ENCODE results near the gene ARL14EP.

ARL14EP gene

DNA sequence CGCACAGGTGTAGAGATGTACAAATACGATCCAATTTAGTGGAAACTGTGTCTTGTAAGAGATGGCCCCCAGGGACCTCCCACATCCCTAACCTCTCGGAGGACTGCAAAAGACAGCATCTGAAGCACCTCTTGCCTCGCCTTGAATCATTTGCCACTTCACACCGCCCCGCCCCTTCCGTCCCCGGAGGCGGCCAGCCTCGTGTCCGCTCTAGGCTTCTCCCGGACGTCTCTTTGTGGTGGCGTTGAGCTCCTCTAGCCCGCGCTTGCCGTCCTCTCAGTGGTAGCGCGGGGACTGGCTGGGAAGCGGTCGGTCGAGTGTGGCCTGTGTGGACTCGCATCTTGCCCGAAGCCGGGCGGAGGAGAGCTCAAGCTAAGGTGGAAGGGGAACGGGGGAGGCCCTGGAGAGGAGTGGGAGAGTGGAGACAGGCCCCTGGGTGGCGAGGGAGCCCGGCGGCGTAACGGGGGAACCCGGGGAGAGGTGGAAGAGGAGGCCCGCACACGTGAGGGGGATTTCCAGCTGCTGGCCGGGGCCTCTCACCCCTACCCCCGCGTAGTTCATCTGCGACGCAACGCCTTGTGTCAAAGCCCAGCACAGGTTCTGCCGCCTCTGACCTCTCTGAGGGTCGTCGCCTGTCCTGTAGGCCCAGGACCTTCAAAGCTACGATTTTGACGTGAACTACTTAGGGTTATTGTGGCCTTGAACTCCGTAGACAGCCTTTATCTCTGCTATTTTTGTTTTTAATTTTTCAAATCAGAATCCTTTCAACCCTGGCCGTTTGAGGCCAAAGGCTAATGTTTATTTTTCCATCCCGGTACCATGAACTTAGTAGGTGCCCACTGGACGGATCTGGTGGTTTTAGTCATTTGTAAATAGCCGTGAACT is at the start of gene ARL14EP:
Gene ARL14EP, plus strand, starts transcription at position 279 of the 885 bp plus-strand sequence. CDS start 7,845 bp downstream, outside the sequence.
- peak; percentile 93 for DNase-seq

DNA sequence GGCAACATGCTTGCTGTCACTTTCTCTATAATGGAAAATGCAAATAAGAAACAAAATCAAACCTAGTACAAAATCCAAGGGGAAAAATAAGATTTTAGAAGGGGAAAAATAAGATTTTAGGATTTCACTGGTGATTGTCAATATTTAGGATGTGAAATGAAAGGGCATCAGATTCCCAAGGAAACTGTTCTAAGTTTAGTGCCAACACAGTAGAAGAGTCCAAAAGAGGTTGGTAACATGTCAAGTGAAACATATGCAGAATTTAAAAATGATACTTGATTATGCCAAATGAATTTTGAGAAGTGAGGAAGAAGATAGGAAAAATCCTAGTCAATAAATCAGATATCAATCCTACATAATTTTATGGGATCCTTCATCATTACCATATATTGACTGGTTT is 45.7 kb upstream of the ARL14EP start:
- no peak for DNase-seq

DNA sequence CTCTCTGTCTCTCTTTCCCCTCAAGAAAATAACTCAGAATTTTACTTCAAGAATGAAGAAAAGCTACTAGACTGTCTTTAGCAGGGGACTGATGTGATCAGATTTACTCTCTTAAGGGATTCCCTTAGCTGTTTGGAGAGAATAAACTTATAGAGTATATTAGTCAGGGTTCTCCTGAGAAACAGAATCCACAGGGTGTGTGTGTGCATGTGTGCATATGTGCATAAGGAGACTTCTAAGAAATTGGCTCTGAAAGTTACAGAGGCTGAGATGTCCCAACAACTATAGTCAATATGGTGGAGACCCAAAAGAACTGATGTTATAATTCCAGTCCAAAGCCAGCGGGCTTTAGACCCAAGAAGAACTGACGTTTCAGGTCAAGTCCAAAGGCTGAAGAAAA is 43.1 kb upstream of the ARL14EP start:
- no peak for DNase-seq

DNA sequence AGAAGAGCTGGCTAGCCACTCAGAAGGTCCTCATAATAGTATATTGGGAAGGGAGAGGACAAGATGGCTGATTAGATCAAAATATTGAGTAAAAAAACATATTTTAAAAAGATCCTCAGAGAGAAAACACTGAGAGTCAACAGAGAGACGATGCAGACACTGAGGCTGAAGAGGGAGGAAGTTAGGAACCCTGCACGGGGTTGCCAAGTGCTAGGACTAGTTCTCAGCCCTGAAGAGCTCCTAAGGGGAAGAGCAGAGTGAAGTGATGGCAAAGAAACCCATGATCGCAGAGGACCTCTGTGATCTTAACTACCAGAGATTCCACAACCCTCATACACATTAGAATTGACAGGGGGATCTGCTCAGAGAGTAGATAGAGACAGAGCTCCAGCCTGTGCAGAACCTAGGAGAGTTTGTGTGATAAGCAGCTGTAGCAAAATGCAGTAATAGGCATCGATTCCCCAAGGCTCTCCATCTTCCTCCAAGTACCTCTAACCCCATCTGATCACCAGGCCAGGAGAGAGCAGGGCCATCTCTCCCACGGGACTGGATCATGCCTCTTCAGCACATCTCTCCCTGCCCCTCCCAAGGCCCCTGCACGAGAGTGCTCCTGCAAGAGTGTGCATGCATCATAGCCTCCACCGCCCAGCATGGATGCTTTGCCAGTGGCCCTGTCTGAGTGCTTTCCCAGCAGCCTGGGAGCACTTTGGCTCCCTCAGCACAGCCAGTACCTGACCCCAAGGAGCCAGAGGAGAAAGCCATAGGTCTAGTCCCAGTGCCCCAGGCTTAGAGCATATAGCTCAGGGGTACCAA is 41.2 kb upstream of the ARL14EP start:
- DNase-seq, result no peak

DNA sequence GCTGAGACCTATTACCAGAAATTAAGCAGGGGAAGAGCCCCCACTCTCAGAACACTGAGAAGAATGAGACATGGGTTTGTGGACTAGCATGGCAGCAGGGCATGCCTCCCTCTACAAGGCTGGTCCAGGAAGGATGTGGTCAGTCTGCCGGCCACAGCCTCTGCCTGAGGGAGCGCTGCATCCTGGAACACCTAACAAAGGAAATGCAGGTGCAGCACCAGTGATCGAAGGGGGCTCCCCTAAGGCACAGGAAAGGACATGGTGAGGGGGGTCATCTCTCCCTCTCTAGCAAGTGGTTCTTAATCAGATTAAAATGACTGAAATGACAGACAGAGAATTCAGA is 40.6 kb upstream of the ARL14EP start:
- no peak for DNase-seq

DNA sequence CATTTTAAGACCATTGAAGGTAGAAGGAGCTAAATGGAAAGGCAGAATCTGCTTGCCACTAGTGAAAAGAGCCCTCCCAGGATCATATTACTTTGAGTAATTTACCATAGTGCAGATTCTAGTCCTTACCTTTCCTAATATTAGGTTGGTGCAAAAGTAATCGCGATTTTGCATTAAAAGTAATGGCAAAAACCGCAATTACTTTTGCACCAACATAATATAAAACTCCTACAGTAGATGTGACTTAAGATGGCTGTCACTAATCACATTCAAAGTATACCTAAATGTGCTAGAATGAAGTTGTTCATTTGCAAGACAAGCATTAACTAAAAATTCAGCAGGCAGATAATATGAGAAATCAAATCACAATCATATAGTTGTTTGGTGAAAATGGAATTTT is 38.1 kb upstream of the ARL14EP start:
- no peak for DNase-seq

DNA sequence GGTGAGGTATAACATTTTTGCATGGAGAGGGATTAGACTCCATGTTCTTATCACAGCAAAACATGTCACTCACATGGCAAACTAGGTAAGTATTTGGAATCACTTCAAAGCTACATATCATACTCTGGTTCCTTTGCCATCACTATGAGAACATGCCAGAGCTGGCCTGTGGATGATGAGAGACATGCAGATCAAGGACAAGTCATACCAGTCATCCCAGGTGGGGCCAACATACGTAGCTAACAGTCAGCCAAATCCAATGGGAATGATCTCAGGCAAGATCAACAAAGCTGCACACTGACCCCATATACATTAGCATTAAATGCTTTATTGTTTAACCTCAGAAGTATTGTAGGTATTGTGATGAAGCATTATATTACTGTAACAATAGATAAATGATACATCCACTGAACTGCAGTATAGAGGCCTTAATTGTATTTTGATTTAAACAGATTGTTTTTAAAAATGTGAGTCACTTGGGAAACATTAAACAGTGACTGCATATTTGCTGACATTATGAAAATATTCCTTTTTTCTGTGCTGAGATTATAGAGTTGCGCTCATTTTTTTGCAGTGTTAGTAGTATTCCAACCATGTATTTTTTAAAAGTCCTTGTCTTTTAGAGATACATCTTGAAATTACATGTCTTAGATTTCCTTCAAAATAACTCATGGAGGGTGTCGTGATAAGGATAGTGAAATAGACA is 37.3 kb upstream of the ARL14EP start:
- no peak for DNase-seq

DNA sequence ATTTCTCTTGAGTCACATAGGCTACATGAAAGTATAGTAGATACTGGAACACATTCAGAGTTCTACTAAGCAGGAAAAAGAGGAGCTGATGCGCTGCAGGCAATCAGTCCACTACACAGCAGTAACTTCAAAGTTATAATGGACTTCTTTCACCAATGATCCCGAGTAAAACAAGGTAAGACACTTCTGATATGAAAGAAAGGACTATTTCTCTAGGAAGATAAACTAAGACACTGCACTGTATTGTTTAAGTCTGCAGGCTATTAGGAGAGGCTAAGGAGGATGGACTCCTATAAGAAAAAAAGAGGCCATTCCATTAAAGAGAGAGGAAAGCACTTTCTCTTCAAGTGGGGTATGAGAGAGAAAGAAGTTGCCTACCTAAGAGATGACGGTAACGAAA is 31.6 kb upstream of the ARL14EP start:
- DNase-seq, result no peak

DNA sequence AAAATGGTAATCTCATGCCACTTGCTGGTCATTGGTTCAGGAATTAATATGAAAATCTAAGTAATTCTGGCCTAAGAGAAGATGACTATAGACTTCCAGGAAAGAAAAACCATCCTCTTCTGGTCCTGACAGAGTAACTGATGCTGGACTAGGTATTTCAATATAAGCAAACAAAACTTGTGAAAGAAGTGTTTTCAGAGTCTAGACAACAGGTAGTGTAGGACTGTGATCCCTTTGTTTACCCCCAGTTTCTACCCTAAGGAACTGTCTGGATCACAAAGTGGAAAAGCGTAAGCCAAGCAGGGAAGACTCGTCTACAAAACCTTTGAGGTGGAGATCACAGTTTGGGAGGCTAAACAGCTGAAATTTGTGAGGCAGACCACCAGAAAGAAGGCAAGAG is 30.4 kb upstream of the ARL14EP start:
- DNase-seq, result no peak

DNA sequence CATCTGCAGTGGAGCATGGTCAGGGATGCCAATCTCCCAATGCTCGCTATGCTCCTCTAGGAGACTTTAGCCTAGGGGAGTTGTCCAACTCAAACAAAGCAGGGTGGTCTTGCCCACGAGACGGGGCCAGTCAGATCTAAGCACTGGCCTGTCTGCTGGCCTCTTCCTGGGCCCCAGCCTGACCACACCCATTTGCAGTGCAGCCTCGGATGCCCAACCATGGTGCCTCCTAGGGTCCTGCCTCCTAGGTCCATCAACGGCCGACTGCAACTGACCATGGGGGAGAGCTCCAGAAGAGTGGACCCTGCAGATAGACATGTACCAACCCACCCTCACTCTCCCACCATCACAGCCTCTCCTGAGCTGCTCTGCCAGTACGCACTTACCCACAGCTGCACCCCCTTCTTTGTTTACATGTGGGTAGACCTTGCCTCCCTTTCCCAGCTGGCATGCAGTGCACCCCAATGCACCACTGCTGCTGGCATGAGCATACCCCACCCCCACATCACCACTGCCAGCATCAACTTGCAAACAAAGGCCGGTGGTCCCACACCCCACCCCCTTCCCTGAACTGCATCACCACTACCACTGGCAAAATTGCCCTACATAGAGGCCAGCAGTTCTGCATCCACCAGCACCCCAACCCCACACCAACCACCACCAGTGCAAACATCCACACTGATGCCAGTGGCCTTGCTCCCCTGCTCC is 27.6 kb upstream of the ARL14EP start:
- no peak for DNase-seq

DNA sequence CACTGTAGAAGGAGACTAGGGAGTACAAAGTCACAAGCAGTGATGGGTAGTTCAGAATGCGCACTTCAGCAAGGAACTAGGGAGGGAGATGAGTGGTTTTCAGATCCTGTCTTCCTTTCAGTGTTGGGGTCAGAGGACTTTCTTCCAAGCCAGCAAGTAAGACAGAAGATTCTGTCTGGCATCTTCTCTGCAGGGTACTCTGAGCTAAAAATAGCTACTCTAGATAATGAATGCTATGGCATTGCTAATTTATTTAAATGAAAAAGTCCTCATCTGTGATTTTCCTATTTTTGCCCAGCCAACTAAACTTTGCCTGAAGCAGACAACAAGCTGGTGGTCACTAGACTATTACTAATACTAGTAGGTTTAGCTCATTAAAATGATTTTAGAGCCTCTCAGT is 18.3 kb upstream of the ARL14EP start:
- no peak for DNase-seq

DNA sequence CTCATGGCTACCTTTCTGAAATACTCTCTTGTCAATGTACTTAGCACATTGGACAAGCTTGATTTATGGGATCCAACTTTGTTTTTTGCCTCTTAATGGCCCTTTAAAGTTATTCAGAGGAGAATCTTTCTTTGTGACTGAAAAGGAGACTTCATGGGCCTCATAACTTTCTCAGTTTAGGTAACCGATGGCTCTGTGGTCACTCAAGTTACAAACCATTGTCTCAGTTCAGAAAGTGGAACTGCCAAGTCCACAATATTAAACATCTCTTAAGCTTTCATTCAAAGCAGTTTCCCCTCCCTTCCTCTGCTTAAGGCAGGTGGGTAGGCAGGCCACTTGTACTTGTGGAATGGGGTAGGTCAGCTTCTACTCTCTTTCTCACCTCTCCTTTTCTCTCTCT is 12.3 kb upstream of the ARL14EP start:
- no peak for DNase-seq

DNA sequence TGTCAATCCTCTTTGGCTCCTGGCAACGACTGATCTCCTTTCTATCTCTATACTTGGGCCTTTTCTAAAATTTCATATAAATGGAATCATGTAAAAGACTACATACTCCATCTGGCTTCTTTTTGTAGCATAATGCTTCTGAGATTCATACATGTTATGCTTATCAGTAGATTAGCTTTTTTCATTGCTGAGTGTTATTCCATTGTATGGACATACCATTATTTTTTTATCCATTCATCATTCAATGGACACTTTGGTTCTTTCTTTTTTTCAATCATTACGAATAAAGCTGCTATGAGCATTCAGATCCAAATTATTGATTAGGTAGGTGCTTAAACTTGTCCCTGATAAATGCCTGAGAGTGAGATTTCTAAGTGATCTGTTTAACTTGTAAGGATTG is 11.7 kb upstream of the ARL14EP start:
- no peak for DNase-seq

DNA sequence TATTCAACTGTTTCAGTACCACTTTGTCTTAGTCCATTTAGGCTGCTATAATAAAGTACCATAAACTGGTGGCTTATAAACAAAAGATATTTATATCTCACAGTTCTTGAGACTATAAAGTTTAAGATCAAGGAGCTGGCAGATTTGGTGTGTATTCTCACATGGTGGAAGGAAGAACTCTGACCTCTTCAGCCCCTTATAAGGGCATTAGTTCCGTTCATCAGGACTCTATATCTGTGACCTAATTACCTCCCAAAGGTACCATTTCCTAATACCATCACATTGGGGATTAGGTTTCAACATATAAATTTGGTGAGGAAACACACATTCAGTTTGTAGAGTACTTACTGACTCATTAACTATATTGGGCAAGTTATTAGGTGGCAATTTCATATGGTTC is 10.7 kb upstream of the ARL14EP start:
- no peak for DNase-seq

DNA sequence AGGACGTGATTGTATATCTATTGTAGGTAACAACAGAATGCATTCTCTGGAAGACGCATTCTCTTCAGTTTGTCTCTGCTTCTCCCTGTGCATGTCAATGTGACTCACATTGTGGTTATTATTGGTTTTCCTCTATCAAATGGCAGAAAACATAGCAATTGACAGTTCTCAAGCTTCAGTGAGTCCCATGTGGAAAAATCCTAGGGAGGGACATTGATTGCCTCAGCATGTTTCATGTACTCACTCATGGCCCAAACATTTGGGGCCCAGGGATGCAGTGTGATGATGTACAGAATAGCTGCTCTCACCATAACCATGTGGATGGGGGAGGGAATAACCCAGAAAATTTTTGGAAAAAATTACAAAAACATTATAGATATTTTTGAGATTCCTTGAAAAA is 9.3 kb upstream of the ARL14EP start:
- no peak for DNase-seq

DNA sequence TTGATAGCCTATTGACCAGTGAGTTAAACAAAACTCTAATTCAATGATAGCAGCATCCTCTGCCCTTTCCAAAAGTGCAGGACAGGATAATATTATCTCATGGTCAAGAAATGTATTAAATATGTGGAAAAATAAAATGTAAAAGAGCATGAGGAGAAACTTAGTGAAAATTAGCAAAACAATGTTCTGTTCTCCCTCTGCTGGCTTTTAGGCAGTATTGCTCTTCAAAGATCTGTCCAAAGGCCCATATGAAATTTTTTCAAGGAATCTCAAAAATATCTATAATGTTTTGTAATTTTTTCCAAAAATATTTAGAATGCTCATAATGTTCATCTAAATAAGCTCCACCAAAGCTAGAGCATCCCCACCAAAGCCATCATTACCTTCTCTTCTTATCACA is 8.3 kb upstream of the ARL14EP start:
- DNase-seq, result no peak

DNA sequence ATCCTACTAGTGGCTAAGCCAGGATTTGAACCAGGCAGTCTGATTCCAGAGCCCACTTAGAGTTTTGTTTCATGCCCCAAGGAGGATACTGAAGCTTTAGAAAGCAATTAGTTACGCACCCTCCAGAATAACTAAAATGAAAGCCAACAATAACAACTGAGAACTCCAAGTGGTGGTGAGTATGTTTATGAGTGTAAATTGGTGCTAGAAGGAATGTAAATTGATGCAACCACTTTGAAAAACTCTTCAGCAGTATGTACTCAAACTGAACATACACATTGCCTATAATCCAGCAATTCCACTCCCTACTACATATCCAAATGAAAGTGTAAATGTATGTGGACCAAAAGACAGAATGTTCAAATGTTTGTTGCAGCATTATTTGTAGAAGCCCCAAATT is 6.7 kb upstream of the ARL14EP start:
- DNase-seq, result no peak

DNA sequence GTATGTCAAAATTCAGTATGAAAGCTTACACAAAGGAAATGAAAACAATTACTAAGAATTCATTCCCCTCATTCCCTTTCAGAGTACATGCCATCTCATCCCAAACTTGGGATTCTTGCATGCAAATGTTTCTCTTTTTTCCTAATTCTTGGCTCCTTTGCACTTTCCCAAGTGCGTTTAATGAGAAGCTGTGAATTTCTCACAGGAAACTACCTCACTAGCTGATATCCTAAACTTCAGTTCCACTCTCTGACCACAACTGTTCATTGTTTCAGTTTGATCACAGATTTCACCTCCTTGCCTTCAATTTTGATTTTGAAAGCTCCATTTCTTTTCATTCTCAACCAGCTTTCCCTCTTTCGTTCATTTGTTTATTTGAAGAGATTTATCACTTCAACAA is 5.9 kb upstream of the ARL14EP start:
- DNase-seq, result no peak

DNA sequence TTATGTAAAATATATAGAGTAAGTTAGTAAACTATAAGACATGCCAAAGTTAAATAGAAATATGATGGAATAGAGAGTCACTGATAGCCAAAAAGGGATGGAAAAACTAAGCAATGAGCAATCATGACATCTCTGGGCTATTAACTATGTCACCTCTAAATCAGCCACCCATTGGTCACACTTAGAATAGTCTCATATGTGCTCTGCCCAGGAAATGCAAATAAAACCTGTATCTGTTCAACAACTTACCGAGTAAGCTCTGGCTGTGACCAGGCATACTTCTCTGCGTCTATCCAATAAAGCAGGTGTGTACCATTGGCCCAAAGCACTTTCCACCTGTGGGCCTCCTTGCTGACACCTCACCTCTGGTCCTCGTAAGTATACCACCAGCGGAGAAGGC is 1.6 kb upstream of the ARL14EP start:
- no peak for DNase-seq

DNA sequence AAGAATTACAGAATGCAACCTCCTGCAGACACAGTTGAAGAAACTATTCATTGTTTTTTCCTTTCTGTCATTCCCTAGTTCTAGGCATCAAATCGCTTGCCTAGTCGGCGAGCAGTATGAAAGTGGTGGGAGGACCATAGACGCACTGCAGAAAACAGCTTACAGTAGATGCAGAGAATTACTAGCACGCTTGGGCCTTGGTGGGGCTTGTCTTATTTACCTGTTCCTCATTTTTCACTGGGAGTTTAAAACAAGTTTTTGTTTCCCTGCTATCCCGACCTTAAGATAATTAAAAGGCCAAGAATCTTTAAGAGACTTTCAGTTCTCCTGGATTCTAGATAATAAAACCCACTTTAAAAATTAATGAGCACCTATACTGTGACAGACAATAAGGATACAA is 713 bp upstream of the ARL14EP start:
- DNase-seq, result no peak

DNA sequence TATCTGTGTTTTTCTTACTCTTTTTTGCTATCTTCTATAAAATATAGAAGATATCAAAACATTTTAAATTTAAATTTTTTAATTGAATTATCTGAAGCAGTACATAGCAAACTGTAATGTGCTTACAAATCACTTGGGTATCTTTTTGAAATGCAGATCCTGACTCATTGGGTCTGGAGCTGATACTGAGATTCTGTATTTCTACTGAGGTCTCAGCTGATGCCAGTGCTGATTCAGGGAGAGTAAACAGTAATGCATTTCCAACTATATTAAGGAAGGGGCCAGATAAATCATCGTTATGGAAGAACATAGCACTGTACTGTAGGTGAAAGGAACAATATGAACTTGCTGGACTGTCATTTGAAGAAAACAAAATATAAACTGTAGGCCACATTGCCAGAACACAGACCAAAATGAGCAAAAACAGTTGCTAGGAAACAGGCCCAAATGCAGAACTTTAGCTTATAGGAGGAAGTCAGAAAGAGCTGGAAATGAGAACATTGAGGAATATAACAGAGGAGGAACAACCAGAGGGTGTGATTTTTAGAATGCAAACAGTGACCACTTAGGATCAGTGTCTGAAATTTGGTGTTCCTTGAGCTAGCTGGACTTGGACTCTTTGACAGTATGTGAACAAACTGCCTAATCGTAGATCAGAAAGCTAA is 3.3 kb downstream of the ARL14EP start:
- no peak for DNase-seq

DNA sequence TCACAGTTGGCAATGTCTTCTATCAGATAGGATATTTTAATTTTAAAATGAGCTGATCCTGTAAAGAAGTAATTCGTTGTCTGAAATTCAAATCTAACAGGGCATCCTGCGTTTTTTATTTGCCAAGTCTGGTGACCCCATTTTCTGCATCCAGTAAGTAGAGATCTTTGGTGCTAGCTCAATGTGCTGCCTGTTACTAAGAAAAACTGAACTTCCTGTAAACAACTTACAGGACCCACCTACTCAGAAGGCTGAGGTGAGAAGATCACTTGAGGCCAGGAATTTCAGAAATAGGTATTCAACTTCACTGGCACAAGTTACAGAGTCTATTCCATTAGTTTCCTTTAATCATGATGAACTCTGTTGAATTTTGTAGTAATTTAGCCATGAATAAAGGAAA is 4.0 kb downstream of the ARL14EP start:
- DNase-seq, result peak; percentile 5
